Neural cell (in vitro differentiated cells): ENCODE data around the gene CDH4.

ENCODE experiments used
- EZH2 ChIP-seq: fragments of 200-600, 300-800 bp; shearing (Covaris generic), sonication (generic); IDR thresholded peaks from 2 replicates; pipeline ENCODE4 v1.6.1; 2014; ENCODE audit warnings: antibody characterized with exemption, low read length, borderline replicate concordance, mild to moderate bottlenecking; ENCODE audit not compliant: insufficient read depth, poor library complexity, severe bottlenecking
- POLR2AphosphoS5 ChIP-seq: IDR thresholded peaks from 2 replicates; pipeline ENCODE4 v1.6.1; 2012
- RAD21 ChIP-seq: fragments of 450-650 bp; conservative IDR thresholded peaks from 2 replicates; pipeline ENCODE4 v1.6.1; 2014; ENCODE audit warnings: antibody characterized with exemption, mild to moderate bottlenecking, moderate library complexity
- REST ChIP-seq: IDR thresholded peaks from 2 replicates; pipeline ENCODE4 v1.6.1; 2012; ENCODE audit warnings: borderline replicate concordance
- TF ChIP-seq, protein P1 (sequence below): fragments of 450-650 bp; IDR thresholded peaks from 2 replicates; pipeline ENCODE4 v1.5.1; 2014; ENCODE audit warnings: antibody characterized with exemption, mild to moderate bottlenecking, moderate library complexity; ENCODE audit not compliant: poor library complexity, severe bottlenecking

DNA sequence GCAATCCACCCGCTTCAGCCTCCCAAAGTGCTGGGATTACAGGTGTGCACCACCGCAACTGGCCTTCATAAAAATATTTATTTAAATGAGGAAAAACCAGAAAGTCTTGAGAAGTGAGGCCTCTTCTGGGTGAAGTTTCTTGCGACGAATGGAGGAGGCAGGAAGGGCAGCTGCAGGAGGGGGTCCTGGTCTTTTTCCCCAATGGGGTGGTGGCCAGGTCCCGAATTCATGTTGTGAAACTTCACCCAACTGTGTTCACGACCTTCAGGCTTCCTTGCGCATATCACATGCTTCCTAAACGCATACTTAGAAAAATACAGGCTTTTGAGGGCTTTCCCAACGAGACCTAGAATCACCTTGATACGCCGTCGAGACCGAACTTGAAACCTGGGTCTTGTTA lies 145.1 kb downstream of the CDH4 start:
- no peak for TF ChIP-seq REST
- no peak for TF ChIP-seq EZH2
- TF ChIP-seq POLR2AphosphoS5, result no peak
- TF ChIP-seq RAD21, result no peak
- TF ChIP-seq, protein P1, sequence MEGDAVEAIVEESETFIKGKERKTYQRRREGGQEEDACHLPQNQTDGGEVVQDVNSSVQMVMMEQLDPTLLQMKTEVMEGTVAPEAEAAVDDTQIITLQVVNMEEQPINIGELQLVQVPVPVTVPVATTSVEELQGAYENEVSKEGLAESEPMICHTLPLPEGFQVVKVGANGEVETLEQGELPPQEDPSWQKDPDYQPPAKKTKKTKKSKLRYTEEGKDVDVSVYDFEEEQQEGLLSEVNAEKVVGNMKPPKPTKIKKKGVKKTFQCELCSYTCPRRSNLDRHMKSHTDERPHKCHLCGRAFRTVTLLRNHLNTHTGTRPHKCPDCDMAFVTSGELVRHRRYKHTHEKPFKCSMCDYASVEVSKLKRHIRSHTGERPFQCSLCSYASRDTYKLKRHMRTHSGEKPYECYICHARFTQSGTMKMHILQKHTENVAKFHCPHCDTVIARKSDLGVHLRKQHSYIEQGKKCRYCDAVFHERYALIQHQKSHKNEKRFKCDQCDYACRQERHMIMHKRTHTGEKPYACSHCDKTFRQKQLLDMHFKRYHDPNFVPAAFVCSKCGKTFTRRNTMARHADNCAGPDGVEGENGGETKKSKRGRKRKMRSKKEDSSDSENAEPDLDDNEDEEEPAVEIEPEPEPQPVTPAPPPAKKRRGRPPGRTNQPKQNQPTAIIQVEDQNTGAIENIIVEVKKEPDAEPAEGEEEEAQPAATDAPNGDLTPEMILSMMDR, result no peak
